ENCODE results near the gene PMEPA1.

DNA sequence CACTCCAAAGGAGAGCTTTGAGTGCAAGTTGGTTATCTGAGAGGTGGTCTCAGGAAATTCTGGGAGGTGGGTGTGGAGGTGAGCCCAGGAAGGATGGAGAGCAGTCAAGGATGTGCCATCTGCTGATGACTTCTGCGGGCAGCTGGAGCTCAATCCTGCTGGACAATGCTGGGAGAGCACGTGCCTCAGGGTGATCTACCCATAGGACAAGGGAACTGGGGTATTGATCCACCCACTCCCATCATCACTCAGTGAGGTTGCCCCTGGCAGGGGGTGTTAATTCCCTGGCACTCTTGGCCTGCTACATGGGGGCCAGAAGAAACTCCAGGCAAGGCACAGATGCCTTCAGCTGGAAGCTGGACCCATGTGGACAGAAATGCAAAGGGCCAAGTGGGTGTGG is 82.5 kb downstream of the PMEPA1 start:
- TF ChIP-seq, protein P1, sequence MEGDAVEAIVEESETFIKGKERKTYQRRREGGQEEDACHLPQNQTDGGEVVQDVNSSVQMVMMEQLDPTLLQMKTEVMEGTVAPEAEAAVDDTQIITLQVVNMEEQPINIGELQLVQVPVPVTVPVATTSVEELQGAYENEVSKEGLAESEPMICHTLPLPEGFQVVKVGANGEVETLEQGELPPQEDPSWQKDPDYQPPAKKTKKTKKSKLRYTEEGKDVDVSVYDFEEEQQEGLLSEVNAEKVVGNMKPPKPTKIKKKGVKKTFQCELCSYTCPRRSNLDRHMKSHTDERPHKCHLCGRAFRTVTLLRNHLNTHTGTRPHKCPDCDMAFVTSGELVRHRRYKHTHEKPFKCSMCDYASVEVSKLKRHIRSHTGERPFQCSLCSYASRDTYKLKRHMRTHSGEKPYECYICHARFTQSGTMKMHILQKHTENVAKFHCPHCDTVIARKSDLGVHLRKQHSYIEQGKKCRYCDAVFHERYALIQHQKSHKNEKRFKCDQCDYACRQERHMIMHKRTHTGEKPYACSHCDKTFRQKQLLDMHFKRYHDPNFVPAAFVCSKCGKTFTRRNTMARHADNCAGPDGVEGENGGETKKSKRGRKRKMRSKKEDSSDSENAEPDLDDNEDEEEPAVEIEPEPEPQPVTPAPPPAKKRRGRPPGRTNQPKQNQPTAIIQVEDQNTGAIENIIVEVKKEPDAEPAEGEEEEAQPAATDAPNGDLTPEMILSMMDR (IDR thresholded peaks at IDR 0.05), result no peak
- TF ChIP-seq POLR2A (IDR thresholded peaks at IDR 0.05), result no peak

Data from Peyer's patch (tissue), 4 donors.